NCI-H128 (cell line): Measurements from ENCODE around the gene RCVRN.

Experiments
- DNase-seq: peaks from one replicate; lab custom pipeline; 2025; ENCODE audit not compliant: unreplicated experiment; lab: John Stamatoyannopoulos, UW

The RCVRN gene

GRCh38 chr17:9859781-9860180, 45.3 kb downstream of the RCVRN start:
- DNase-seq = no peak

GRCh38 chr17:9855036-9855435, 50.0 kb downstream of the RCVRN start:
- DNase-seq = no peak

- no peak for DNase-seq
These were observed 50.8 kb downstream of the RCVRN start for GRCh38 chr17:9854255-9854654.

- DNase-seq = no peak
These were observed 54.9 kb downstream of the RCVRN start for GRCh38 chr17:9850151-9850550.
